ENCODE data around the gene OR52E4.

The OR52E4 gene

DNA sequence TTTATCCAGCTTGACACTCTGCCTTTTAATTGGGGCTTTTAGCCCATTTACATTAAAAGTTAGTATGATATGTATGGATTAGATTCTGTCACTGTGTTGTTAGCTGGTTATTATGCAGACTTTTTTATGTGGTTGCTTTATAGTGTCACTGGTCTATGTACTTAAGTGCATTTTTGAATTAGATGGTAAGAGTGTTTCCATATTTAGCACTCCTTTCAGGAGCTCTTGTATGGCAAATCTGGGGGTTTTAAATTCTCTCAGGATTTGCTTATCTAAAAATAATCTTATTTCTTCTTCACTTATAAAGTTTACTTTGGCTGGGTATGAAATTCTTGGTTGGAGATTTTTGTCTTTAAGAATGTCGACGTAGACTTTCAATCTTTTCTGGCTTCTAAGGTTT lies 42.7 kb upstream of the OR52E4 start:
- no peaks in the 10 kb centered on the region for H3K36me3 ChIP-seq (replicated peaks; ENCODE audit: insufficient read depth, low read length)
- H3K27me3 ChIP-seq (replicated peaks; ENCODE audit: insufficient read depth, low read length): no peaks in the 10 kb centered on the region
- TF ChIP-seq EZH2 (optimal IDR thresholded peaks at IDR 0.05; ENCODE audit: low read depth, low read length) (no peak), EZH2phosphoT487 (IDR thresholded peaks at IDR 0.05; ENCODE audit: low read length) (no peak)
- TF ChIP-seq, protein P1, sequence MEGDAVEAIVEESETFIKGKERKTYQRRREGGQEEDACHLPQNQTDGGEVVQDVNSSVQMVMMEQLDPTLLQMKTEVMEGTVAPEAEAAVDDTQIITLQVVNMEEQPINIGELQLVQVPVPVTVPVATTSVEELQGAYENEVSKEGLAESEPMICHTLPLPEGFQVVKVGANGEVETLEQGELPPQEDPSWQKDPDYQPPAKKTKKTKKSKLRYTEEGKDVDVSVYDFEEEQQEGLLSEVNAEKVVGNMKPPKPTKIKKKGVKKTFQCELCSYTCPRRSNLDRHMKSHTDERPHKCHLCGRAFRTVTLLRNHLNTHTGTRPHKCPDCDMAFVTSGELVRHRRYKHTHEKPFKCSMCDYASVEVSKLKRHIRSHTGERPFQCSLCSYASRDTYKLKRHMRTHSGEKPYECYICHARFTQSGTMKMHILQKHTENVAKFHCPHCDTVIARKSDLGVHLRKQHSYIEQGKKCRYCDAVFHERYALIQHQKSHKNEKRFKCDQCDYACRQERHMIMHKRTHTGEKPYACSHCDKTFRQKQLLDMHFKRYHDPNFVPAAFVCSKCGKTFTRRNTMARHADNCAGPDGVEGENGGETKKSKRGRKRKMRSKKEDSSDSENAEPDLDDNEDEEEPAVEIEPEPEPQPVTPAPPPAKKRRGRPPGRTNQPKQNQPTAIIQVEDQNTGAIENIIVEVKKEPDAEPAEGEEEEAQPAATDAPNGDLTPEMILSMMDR (IDR thresholded peaks at IDR 0.05; ENCODE audit: low read length): no peak
- H3K9ac ChIP-seq (ENCODE audit: low read length): no peak overlapping the region
- no peaks in the 10 kb centered on the region for H3K9me3 ChIP-seq (replicated peaks; ENCODE audit: insufficient read depth, low read length)
- no peaks in the 10 kb centered on the region for H3F3A ChIP-seq (ENCODE audit: insufficient read depth, low read length)
- H2AFZ ChIP-seq (ENCODE audit: low read length): no peak overlapping the region
- H3K79me2 ChIP-seq (ENCODE audit: low read length): no peaks in the 10 kb centered on the region
- H3K9me2 ChIP-seq (replicated peaks; ENCODE audit: insufficient read depth, low read length): no peaks in the 10 kb centered on the region
- no peak overlapping the region for H3K4me2 ChIP-seq (ENCODE audit: low read depth, low read length)
- no peaks in the 10 kb centered on the region for H4K20me1 ChIP-seq (ENCODE audit: insufficient read depth, low read length)
- no peak overlapping the region for H3K4me3 ChIP-seq (ENCODE audit: low read length)
- H3K4me1 ChIP-seq (ENCODE audit: low read length): no peaks in the 10 kb centered on the region
- no peak for DNase-seq
- no peak overlapping the region for H3K27ac ChIP-seq (ENCODE audit: low read length)

DNA sequence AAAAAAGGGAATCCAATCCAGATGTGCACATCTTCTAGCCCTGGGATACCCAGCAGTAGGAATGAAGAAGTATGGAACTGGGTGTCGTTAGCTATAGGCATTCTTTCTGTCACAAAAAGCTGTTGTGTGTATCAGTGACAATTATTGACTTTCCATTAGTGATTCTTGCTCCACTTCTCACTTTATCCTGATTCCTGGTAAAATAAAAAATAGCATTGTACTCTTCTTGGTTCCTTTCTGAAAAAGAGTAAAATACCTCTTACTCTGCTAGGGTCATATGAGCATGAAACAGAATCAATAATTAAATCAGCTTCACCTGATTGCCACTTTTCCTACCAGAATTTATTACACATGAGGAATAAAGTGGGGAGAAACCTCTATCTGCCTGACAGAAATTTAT lies 38.6 kb upstream of the OR52E4 start, which contains the start of gene OR52E6:
OR52E6 (minus strand) TSS at position 101 of the 400 bp plus-strand sequence; CDS start at position 101, 0 bp downstream.
- TF ChIP-seq, protein P1 (IDR thresholded peaks at IDR 0.05; ENCODE audit: low read length): no peak
- TF ChIP-seq EZH2 (optimal IDR thresholded peaks at IDR 0.05; ENCODE audit: low read depth, low read length): no peak
- no peak for TF ChIP-seq EZH2phosphoT487 (IDR thresholded peaks at IDR 0.05; ENCODE audit: low read length)
- Histone ChIP-seq H3K9me3 (replicated peaks; ENCODE audit: insufficient read depth, low read length) (no peaks in the 10 kb centered on the region), H3K4me3 (ENCODE audit: low read length) (no peak within 1 kb of the TSS)

DNA sequence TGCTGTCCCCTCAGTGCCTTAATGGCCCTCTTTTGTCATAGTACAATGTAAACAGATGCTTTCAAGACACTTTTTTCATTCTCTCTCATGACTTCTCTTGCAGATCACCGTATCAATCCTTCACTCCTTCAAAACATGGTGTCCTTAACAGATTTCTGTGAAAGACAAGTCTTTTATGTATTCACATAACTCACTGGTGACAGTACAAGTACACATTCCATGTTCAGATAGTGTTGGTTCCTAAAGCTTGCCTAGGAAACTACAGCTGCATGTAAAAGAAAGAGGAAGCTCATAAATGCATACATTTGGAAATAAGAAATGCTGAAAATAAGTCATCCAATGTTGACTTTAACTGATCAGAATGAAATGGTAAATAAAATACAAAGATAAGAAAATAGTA lies 33.7 kb upstream of the OR52E4 start:
- Histone ChIP-seq H3K4me3 (ENCODE audit: low read length) (no peak overlapping the region), H3K9me3 (replicated peaks; ENCODE audit: insufficient read depth, low read length) (no peaks in the 10 kb centered on the region), H3K9me2 (replicated peaks; ENCODE audit: insufficient read depth, low read length) (no peaks in the 10 kb centered on the region), H2AFZ (ENCODE audit: low read length) (no peak overlapping the region), H3K27me3 (replicated peaks; ENCODE audit: insufficient read depth, low read length) (no peaks in the 10 kb centered on the region), H3K4me1 (ENCODE audit: low read length) (no peaks in the 10 kb centered on the region), H3K9ac (ENCODE audit: low read length) (no peak overlapping the region), H3K79me2 (ENCODE audit: low read length) (no peaks in the 10 kb centered on the region), H3K4me2 (ENCODE audit: low read depth, low read length) (no peak overlapping the region), H3K36me3 (replicated peaks; ENCODE audit: insufficient read depth, low read length) (no peaks in the 10 kb centered on the region), H3F3A (ENCODE audit: insufficient read depth, low read length) (no peaks in the 10 kb centered on the region), H3K27ac (ENCODE audit: low read length) (no peak overlapping the region), H4K20me1 (ENCODE audit: insufficient read depth, low read length) (no peaks in the 10 kb centered on the region)
- TF ChIP-seq, protein P1 (IDR thresholded peaks at IDR 0.05; ENCODE audit: low read length): no peak
- no peak for TF ChIP-seq EZH2phosphoT487 (IDR thresholded peaks at IDR 0.05; ENCODE audit: low read length)
- TF ChIP-seq EZH2 (optimal IDR thresholded peaks at IDR 0.05; ENCODE audit: low read depth, low read length): no peak
- DNase-seq: no peak

More for the DNA sequence above, 38.6 kb upstream of the OR52E4 start, which contains the start of gene OR52E6:
- H4K20me1 ChIP-seq (ENCODE audit: insufficient read depth, low read length): no peaks in the 10 kb centered on the region
- no peaks in the 10 kb centered on the region for H3F3A ChIP-seq (ENCODE audit: insufficient read depth, low read length)
- no peak within 1 kb of the TSS for H3K27ac ChIP-seq (ENCODE audit: low read length)
- H3K4me1 ChIP-seq (ENCODE audit: low read length): no peaks in the 10 kb centered on the region
- no peak for DNase-seq
- no peak within 1 kb of the TSS for H2AFZ ChIP-seq (ENCODE audit: low read length)
- H3K27me3 ChIP-seq (replicated peaks; ENCODE audit: insufficient read depth, low read length): no peaks in the 10 kb centered on the region
- H3K4me2 ChIP-seq (ENCODE audit: low read depth, low read length): no peak within 1 kb of the TSS
- no peaks in the 10 kb centered on the region for H3K79me2 ChIP-seq (ENCODE audit: low read length)
- no peaks in the 10 kb centered on the region for H3K36me3 ChIP-seq (replicated peaks; ENCODE audit: insufficient read depth, low read length)
- H3K9me2 ChIP-seq (replicated peaks; ENCODE audit: insufficient read depth, low read length): no peaks in the 10 kb centered on the region
- no peak within 1 kb of the TSS for H3K9ac ChIP-seq (ENCODE audit: low read length)
